ENCODE data around the gene NGEF. TPM values are rescaled to one million over a fixed set of nuclear protein-coding genes. Genes with fewer than 3 reads are reported as not detected.

NGEF gene
- total and polyA plus RNA-seq, 9 of the 15 experiments (the other 6 are each of a cell fraction or from before 2014, with no cell fraction given), result 0.07 to 0.17 (median 0.09) TPM; not detected in 6

GRCh38 chr2:232831496-232831895 lies 181.6 kb downstream of the NGEF start (continued):
- no peak for TF ChIP-seq ATF7 (IDR thresholded peaks at IDR 0.05)
- TF ChIP-seq PPARD (CRISPR knock-in tag; IDR thresholded peaks at IDR 0.05), result no peak

GRCh38 chr2:232829988-232830387 lies 183.1 kb downstream of the NGEF start:
- Histone ChIP-seq H3K9ac (ENCODE audit: insufficient read depth in 1 of 2, low read depth in 2 of 2, low read length in 2 of 2) (no peak overlapping the region), H2AFZ (ENCODE audit: low read depth, low read length) (no peak overlapping the region), H3K9me3 (replicated peaks; ENCODE audit: control insufficient read depth, insufficient read depth, low read depth, low read length) (no peaks in the 10 kb centered on the region), H3K4me1 (replicated peaks in 1 of 2; ENCODE audit: control insufficient read depth in 2 of 2, insufficient read depth in 2 of 2, low read length in 2 of 2) (peaks cover 0 to 8% of the 10 kb centered on the region in 2 experiments; a peak in 2 of 5 replicates), H3K79me2 (ENCODE audit: control insufficient read depth, insufficient read depth, low read length) (no peaks in the 10 kb centered on the region), H3K27ac (ENCODE audit: extremely low read depth, low read depth, low read length) (no peak overlapping the region), H3K27me3 (ENCODE audit: control insufficient read depth in 2 of 2, insufficient read depth in 2 of 2, low read length in 2 of 2) (no peaks in the 10 kb centered on the region), H3K4me3 (no peak overlapping the region), H3K4me2 (ENCODE audit: insufficient read depth, low read length) (no peak overlapping the region), H4K20me1 (replicated peaks; ENCODE audit: control insufficient read depth, insufficient read depth, low read length) (no peaks in the 10 kb centered on the region), H3K36me3 (ENCODE audit: control insufficient read depth, insufficient read depth, low read length) (peaks cover 65% of the 10 kb centered on the region; the same call in 2 of the 3 replicates), H3K9me1 (ENCODE audit: control insufficient read depth, insufficient read depth, low read length) (no peaks in the 10 kb centered on the region)
- ChIA-PET CTCF (ENCODE audit: low intra/inter-chr PET ratio) (no interaction called here), POLR2A (no interaction called here)
- in situ Hi-C loops (cut with MboI), result no loop called here
- DNase-seq (ENCODE audit: extremely low read depth in 1 of 4, low spot score in 3 of 4), result no peak
- no peak for FAIRE-seq
- intact Hi-C loops (cut with micrococcal nuclease), result no loop called here
- no peak for ATAC-seq
- 68% methylated on average over 2 of the region's 3 CpGs for WGBS (ENCODE audit: insufficient coverage, low coverage, missing lambda C conversion rate)
- BruUV-seq (replicated peaks), result no TSS peak
- TF ChIP-seq ZFP36 (IDR thresholded peaks at IDR 0.05; ENCODE audit: low read depth, low read length, partially characterized antibody) (no peak), CEBPZ (IDR thresholded peaks at IDR 0.05; ENCODE audit: borderline replicate concordance, low read depth, low read length) (no peak), ZNF224 (CRISPR knock-in tag; IDR thresholded peaks at IDR 0.05) (no peak), TCF7L2 (IDR thresholded peaks at IDR 0.05; ENCODE audit: low read depth, low read length) (no peak), ZBTB9 (CRISPR knock-in tag; IDR thresholded peaks at IDR 0.05) (no peak), CGGBP1 (CRISPR knock-in tag; IDR thresholded peaks at IDR 0.05) (no peak), TRIM28 (IDR thresholded peaks at IDR 0.05) (no peak), PKNOX1 (IDR thresholded peaks at IDR 0.05) (no peak), ESRRA (IDR thresholded peaks at IDR 0.05; ENCODE audit: borderline replicate concordance, low read depth) (no peak)

Data from K562 (cell line).